ENCODE data around the gene BORCS6. TPM values are rescaled to one million over a fixed set of nuclear protein-coding genes. Genes with fewer than 3 reads are reported as not detected.
A peak's percentile ranks its signal among the peaks of the same experiment; 100 is the strongest.

BORCS6 gene
- total and polyA plus RNA-seq, 2 of the 4 experiments (the other 2 are of a cell fraction): 2.7 to 3.3 TPM

DNA sequence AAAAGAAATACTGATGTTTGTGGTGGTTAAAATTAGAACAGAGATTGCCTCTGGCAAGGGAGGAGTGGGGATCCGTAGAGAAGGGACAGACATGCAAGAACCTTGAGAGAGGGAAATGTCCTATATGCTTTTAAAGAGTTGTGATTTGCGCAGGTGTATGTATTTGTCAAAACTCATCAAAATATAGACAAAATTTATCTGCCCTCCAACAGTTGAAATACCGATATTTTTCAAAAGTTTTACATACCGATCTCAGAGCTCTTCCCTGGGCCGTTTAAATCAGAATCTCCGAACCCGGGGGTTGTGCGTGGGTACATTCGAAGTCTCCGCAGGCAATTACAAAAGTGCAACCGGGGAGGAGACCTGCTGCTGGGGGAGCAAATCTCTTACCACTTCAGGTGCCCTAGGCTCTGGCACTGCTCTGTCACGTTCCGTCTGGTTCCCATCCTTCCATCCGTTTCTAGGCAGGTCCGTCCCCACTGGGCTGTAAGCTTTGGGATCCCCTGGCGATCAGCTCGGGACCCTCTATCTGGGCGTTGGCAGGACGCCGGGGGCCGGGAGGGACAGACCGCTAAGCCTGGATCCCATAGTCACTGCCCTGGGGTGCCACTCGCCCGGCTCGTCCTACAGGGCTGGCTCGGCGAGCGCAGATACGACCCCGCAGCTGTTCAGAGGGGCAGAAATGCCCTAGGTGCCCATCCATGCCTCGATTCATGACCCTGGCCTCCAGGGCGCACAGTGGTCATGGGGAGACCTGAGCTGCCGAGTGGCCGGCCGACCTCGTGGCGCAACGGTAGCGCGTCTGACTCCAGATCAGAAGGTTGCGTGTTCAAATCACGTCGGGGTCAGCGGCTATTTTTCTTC is 4.2 kb downstream of the BORCS6 start:
- CTCF ChIA-PET: interaction anchor here (1.1 kb wide), 1 partner anchor 36 kb away, joined by 3 read pairs; no protein-coding TSS in a partner anchor
- Histone ChIP-seq H3K4me3 (ENCODE audit: insufficient read depth, low read depth, low read length) (peak overlapping the region; percentile 50), H2AFZ (replicated peaks; ENCODE audit: low read length, poor library complexity) (peak overlapping the region; percentile 92), H3K23ac (ENCODE audit: low read depth, low read length) (0 out of 2 replicates have a peak overlapping the region, but pooled peaks have one; percentile 31), H3K27ac (ENCODE audit: insufficient read depth, low read length) (peak overlapping the region; percentile 2; the same call in 1 of the 2 replicates), H4K20me1 (ENCODE audit: insufficient read depth, low read length) (peaks cover 22% of the 10 kb centered on the region), H3K9me1 (ENCODE audit: insufficient read depth, low read length) (peaks cover 12% of the 10 kb centered on the region), H3K14ac (replicated peaks; ENCODE audit: low read depth, low read length) (no peak overlapping the region; the same call in 1 of the 2 replicates), H3K4me2 (ENCODE audit: low read depth, low read length) (peak overlapping the region; percentile 91), H2AK5ac (ENCODE audit: low read depth, low read length) (no peak overlapping the region), H4K91ac (ENCODE audit: insufficient read depth, low read depth, low read length) (no peak overlapping the region), H2BK120ac (ENCODE audit: low read depth, low read length) (no peak overlapping the region), H3K4me1 (ENCODE audit: control insufficient read depth, insufficient read depth, low read length) (peaks cover 11% of the 10 kb centered on the region), H3K9me3 (ENCODE audit: control insufficient read depth, insufficient read depth, low read length) (no peaks in the 10 kb centered on the region), H2AK9ac (replicated peaks; ENCODE audit: low read depth, low read length, poor library complexity) (peak overlapping the region; percentile 77), H3K18ac (ENCODE audit: low read depth, low read length) (no peak overlapping the region), H3K4ac (ENCODE audit: low read depth, low read length) (no peak overlapping the region), H4K8ac (ENCODE audit: low read depth in 2 of 2, low read length in 2 of 2) (no peak overlapping the region; a peak in 1 of 4 replicates), H3K9ac (ENCODE audit: low read depth, low read length) (peak overlapping the region; percentile 59), H4K5ac (ENCODE audit: low read depth, low read length) (no peak overlapping the region), H3K79me1 (ENCODE audit: low read depth in 1 of 2, low read length in 2 of 2) (peaks cover 0 to 16% of the 10 kb centered on the region in 2 experiments; a peak in 2 of 4 replicates), H2BK20ac (ENCODE audit: low read depth, low read length) (no peak overlapping the region), H3K36me3 (ENCODE audit: control insufficient read depth, insufficient read depth, low read length) (no peaks in the 10 kb centered on the region), H2BK15ac (ENCODE audit: low read depth, low read length) (no peak overlapping the region), H3K27me3 (ENCODE audit: control insufficient read depth, insufficient read depth, low read length) (no peaks in the 10 kb centered on the region), H2BK5ac (ENCODE audit: low read depth, low read length, poor library complexity, severe bottlenecking) (peak overlapping the region; percentile 4), H3K56ac (ENCODE audit: extremely low read depth, insufficient read depth, low read length) (peak overlapping the region; percentile 52; the same call in 1 of the 2 replicates)
- intact Hi-C loops (cut with micrococcal nuclease) (loop anchor here (2.0 to 5.0 kb wide), 2 partner anchors 61 to 116 kb away; partner anchors contain the start of gene HES7), in situ Hi-C loops (cut with MboI; ENCODE audit: low sequenced_read_pairs) (no loop called here), dilution Hi-C loops (cut with HindIII; ENCODE audit: low sequenced_read_pairs, unreplicated experiment) (no loop called here)
- ATAC-seq (ENCODE audit: low read depth) (peak; percentile 2), DNase-seq (peak; percentile 57)
- TF ChIP-seq RAD21 (IDR thresholded peaks at IDR 0.05; ENCODE audit: low read length): no peak
- peak; percentile 80 for TF ChIP-seq CEBPB (IDR thresholded peaks at IDR 0.05; ENCODE audit: low read depth, low read length)
- TF ChIP-seq SMC3 (IDR thresholded peaks at IDR 0.05; ENCODE audit: low read depth, low read length): no peak
- TF ChIP-seq CHD1 (IDR thresholded peaks at IDR 0.05; ENCODE audit: low read depth, low read length): peak; percentile 50
- peak; percentile 16; the same call in 1 of the 2 replicates for TF ChIP-seq FOS (IDR thresholded peaks at IDR 0.05; ENCODE audit: low read depth, low read length)
- POLR2A ChIA-PET (ENCODE audit: unreplicated experiment): no interaction called here
- WGBS, 2 experiments (ENCODE audit: extremely low coverage in 2 of 2, insufficient read length in 1 of 2): 1% methylated on average over 24 of the region's 44 CpGs; no CpG with 5 or more reads in 1 of the 2 experiments
- no TSS peak for BruUV-seq (replicated peaks)

All from IMR-90 (cell line).